Testis (tissue), 2 donors: ENCODE results near the gene ITGA11.

Experiments used
- POLR2A ChIP-seq: fragments of 450-650 bp; IDR thresholded peaks from one replicate; pipeline ENCODE4 v1.6.1; 2017; ENCODE audit warnings: antibody characterized with exemption, mild to moderate bottlenecking, moderate library complexity
- TF ChIP-seq, protein P1 (sequence below), 3 experiments: fragments of 450-650 bp in 2 of 3; fragments of 200-600 bp in 1 of 3; sonication (generic) in 1 of 3; IDR thresholded peaks; one replicate each; pipeline ENCODE4 v1.5.1; 2016 to 2019; ENCODE audit warnings: antibody characterized with exemption in 3 of 3, mild to moderate bottlenecking in 2 of 3, moderate library complexity in 1 of 3

DNA sequence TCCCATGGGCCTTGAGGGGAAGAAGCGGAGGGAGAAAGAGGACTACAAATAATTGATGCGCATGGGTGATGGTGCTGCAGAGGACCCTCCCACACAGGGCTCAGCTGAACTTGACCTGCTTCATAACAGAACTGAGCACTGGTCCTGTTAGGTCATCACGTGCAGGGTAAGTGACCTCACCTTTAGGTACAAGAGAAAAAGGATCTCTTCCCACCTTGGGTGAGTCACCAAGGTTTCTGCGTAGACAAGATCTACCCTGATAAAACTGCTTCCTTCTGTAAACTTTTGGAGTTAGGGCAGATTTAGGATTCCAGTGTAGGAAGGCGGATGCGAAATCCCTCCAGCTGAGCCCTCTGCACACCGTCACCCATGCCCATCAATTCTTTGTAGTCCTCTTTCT is 87.4 kb downstream of the ITGA11 start:
- TF ChIP-seq, protein P1, sequence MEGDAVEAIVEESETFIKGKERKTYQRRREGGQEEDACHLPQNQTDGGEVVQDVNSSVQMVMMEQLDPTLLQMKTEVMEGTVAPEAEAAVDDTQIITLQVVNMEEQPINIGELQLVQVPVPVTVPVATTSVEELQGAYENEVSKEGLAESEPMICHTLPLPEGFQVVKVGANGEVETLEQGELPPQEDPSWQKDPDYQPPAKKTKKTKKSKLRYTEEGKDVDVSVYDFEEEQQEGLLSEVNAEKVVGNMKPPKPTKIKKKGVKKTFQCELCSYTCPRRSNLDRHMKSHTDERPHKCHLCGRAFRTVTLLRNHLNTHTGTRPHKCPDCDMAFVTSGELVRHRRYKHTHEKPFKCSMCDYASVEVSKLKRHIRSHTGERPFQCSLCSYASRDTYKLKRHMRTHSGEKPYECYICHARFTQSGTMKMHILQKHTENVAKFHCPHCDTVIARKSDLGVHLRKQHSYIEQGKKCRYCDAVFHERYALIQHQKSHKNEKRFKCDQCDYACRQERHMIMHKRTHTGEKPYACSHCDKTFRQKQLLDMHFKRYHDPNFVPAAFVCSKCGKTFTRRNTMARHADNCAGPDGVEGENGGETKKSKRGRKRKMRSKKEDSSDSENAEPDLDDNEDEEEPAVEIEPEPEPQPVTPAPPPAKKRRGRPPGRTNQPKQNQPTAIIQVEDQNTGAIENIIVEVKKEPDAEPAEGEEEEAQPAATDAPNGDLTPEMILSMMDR (IDR thresholded peaks at IDR 0.05), result no peak
- TF ChIP-seq POLR2A, result no peak
